Parathyroid adenoma (tissue), 2 donors: ENCODE measurements around the gene NR2C2AP.

ENCODE experiments used
- H2AFZ ChIP-seq: fragments of 300-600 bp; sonication (generic); one replicate; pipeline ENCODE4 v1.7.0; 2017; ENCODE audit warnings: antibody characterized with exemption, mild to moderate bottlenecking
- H3K27ac ChIP-seq: fragments of 300-600 bp; sonication (generic); one replicate; pipeline ENCODE4 v1.7.0; 2017
- H3K27me3 ChIP-seq: fragments of 300-600 bp; sonication (generic); one replicate; pipeline ENCODE4 v1.7.0; 2017; ENCODE audit warnings: low read length; ENCODE audit not compliant: control insufficient read depth, insufficient read depth
- H3K36me3 ChIP-seq: fragments of 300-600 bp; sonication (generic); one replicate; pipeline ENCODE4 v1.7.0; 2017; ENCODE audit warnings: low read length; ENCODE audit not compliant: control insufficient read depth, insufficient read depth
- H3K4me1 ChIP-seq: fragments of 300-600 bp; sonication (generic); one replicate; pipeline ENCODE4 v1.7.0; 2017; ENCODE audit warnings: control low read depth
- H3K4me2 ChIP-seq: fragments of 300-600 bp; sonication (generic); one replicate; pipeline ENCODE4 v1.7.0; 2017; ENCODE audit warnings: low read length
- H3K4me3 ChIP-seq: fragments of 300-600 bp; sonication (generic); one replicate; pipeline ENCODE4 v1.7.0; 2017; ENCODE audit warnings: low read depth, low read length
- H3K79me2 ChIP-seq: fragments of 300-600 bp; sonication (generic); one replicate; pipeline ENCODE4 v1.7.0; 2017; ENCODE audit warnings: control low read depth
- H3K9ac ChIP-seq: fragments of 300-600 bp; sonication (generic); one replicate; pipeline ENCODE4 v1.7.0; 2017; ENCODE audit warnings: mild to moderate bottlenecking
- H3K9me3 ChIP-seq: fragments of 300-600 bp; sonication (generic); one replicate; pipeline ENCODE4 v1.7.0; 2017; ENCODE audit warnings: low read length; ENCODE audit not compliant: control insufficient read depth
- TF ChIP-seq, protein P1 (sequence below): fragments of 300-600 bp; sonication (generic); IDR thresholded peaks from one replicate; pipeline ENCODE4 v1.7.0; 2017; ENCODE audit warnings: antibody characterized with exemption, mild to moderate bottlenecking
- donor health status: primary hyperparathyroidism.

NR2C2AP gene

DNA sequence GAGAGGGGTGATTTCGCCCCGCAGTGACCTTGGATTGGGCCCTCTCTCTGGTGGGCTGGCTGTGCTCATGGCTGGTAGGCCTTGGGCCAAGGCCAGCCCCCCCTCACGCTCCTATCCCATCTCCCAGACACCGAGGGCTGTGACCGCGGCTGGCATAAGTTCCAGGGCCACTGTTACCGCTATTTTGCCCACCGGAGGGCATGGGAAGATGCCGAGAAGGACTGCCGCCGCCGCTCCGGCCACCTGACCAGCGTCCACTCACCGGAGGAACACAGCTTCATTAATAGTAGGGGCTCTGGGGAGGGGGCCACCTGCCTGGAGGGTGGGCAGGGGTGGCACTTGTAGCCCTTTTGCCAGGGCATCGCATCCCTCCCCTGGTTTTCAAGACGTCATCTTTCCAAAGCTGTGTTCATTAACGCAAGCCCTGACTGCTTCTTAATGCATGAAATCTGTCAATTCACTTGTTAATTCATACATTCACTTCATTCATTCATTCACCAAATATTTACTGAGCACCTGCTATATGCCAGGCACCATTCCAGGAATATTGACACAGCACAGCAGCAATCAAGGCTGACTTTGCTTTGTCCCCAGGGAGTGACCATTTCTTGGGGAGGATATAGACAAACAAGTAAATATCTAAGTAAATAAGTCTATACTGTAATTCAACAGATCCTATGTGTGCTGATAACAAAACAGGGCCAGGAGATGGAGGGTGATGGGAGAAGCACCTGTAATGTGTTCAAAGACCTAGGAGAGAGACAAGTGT lies 35.1 kb upstream of the NR2C2AP start:
- Histone ChIP-seq H2AFZ (no peak overlapping the region), H3K9me3 (no peaks in the 10 kb centered on the region)

DNA sequence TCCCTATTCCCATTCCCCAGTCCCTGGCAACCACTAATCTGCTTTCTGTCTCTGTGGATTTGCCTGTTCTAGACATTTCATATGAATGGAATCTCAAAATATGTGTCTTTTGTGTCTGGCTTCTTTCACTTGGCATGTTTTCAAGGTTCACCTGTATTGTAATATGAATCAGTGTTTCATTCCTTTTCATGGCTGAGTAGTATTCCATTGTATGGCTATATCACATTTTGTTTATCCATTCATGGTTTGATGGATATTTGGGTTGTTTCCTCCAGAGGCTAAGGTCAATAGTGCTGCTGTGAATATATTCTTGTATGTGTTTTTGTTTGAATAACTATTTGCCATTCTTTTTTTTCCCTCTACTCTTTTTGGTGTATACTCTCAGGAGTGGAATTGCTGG lies 33.0 kb upstream of the NR2C2AP start:
- no peaks in the 10 kb centered on the region for H3K9me3 ChIP-seq
- TF ChIP-seq, protein P1, sequence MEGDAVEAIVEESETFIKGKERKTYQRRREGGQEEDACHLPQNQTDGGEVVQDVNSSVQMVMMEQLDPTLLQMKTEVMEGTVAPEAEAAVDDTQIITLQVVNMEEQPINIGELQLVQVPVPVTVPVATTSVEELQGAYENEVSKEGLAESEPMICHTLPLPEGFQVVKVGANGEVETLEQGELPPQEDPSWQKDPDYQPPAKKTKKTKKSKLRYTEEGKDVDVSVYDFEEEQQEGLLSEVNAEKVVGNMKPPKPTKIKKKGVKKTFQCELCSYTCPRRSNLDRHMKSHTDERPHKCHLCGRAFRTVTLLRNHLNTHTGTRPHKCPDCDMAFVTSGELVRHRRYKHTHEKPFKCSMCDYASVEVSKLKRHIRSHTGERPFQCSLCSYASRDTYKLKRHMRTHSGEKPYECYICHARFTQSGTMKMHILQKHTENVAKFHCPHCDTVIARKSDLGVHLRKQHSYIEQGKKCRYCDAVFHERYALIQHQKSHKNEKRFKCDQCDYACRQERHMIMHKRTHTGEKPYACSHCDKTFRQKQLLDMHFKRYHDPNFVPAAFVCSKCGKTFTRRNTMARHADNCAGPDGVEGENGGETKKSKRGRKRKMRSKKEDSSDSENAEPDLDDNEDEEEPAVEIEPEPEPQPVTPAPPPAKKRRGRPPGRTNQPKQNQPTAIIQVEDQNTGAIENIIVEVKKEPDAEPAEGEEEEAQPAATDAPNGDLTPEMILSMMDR, result no peak

More for the DNA sequence above, 35.1 kb upstream of the NR2C2AP start:
- H3K9ac ChIP-seq, result no peak overlapping the region
- no peaks in the 10 kb centered on the region for H3K36me3 ChIP-seq
- H3K27me3 ChIP-seq, result no peaks in the 10 kb centered on the region
- H3K4me1 ChIP-seq, result no peaks in the 10 kb centered on the region
- H3K79me2 ChIP-seq, result no peaks in the 10 kb centered on the region
- H3K4me3 ChIP-seq, result no peak overlapping the region
- TF ChIP-seq, protein P1, result no peak
- no peak overlapping the region for H3K27ac ChIP-seq
- no peak overlapping the region for H3K4me2 ChIP-seq

DNA sequence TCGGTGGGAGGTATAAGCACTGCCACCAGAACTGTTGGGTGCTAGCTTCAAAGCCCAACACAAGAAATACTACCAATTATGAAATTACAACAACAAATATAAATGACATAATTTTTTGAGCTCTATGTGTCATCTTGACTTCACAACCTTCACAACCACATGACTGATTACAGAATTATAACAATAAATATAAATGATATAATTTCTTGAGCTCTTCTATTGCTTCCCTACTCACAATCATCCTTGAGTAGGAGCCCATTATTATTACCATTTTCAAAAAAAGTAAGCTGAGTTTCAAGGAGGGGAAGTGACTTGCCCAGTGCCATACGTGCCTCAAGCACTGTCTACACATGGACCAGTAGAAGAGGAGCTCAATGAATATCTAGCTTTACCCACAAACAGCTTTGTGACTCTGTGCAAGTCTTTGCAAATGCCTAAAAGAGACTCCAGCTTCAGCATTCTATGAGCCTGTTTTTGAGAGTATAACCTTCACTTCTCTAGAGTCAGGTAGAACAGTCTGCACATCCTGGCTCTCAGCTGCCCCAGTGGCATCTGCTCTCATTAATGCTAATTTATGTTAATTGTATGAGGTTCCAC lies 31.1 kb upstream of the NR2C2AP start:
- Histone ChIP-seq H3K4me1 (no peaks in the 10 kb centered on the region), H2AFZ (no peak overlapping the region), H3K27me3 (no peaks in the 10 kb centered on the region), H3K79me2 (no peaks in the 10 kb centered on the region), H3K36me3 (no peaks in the 10 kb centered on the region), H3K4me3 (no peak overlapping the region), H3K4me2 (no peak overlapping the region), H3K9me3 (no peaks in the 10 kb centered on the region), H3K9ac (no peak overlapping the region), H3K27ac (no peak overlapping the region)
- TF ChIP-seq, protein P1, result no peak

More for the DNA sequence above, 33.0 kb upstream of the NR2C2AP start:
- Histone ChIP-seq H3K4me2 (no peak overlapping the region), H3K79me2 (no peaks in the 10 kb centered on the region), H2AFZ (no peak overlapping the region), H3K27ac (no peak overlapping the region), H3K4me3 (no peak overlapping the region), H3K9ac (no peak overlapping the region), H3K27me3 (no peaks in the 10 kb centered on the region), H3K36me3 (no peaks in the 10 kb centered on the region), H3K4me1 (no peaks in the 10 kb centered on the region)

DNA sequence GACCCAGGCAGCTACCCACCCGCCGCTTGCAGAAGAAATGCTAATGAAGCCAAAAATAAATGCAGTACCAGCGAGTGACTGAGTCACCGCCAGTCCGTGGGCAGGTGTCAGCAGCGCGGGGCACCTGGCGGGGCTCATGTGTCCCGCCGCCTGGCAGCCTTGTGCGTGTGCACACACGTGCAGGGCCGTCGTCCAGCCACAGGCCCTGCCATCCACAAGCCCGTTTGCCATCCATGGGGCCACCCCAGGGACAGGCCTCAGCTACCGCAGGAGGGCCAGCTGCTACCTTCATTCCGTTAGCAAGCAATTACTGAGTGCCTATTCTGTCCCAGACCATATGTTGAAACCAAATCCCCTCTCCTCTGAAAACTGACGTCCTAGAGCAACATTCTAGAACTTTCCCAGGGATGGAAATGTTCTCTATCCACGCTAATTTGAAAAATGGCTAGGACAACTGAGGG lies 29.1 kb upstream of the NR2C2AP start:
- no peak overlapping the region for H3K4me2 ChIP-seq
- H2AFZ ChIP-seq, result no peak overlapping the region
- H3K4me3 ChIP-seq, result no peak overlapping the region
- H3K36me3 ChIP-seq, result no peaks in the 10 kb centered on the region
- TF ChIP-seq, protein P1, result no peak
- H3K9me3 ChIP-seq, result no peaks in the 10 kb centered on the region
- no peaks in the 10 kb centered on the region for H3K27me3 ChIP-seq
- peaks cover 6% of the 10 kb centered on the region for H3K4me1 ChIP-seq
- no peak overlapping the region for H3K27ac ChIP-seq
- H3K9ac ChIP-seq, result no peak overlapping the region
- no peaks in the 10 kb centered on the region for H3K79me2 ChIP-seq
